Memory B cell (primary cell): ENCODE measurements around the gene NRIP2.

ENCODE experiments used
- ATAC-seq: fragments of 150-1000 bp; cut with Tn5 transposase; 2 replicates; pipeline ENCODE4 v1.10.0; 2021; ENCODE audit warnings: low read depth, mild to moderate bottlenecking, moderate library complexity
- DNase-seq, 2 donors: peaks; one replicate each; pipeline ENCODE4 v3.0.0; 2022; ENCODE audit warnings: low spot score in 2 of 2
- H3K27ac Mint-ChIP-seq: one replicate; pipeline ENCODE4 v1.8.0; 2022; ENCODE audit warnings: mild to moderate bottlenecking, moderate library complexity, mixed read lengths
- H3K27me3 Mint-ChIP-seq: one replicate; pipeline ENCODE4 v1.8.0; 2022; ENCODE audit warnings: mixed read lengths
- H3K36me3 Mint-ChIP-seq: one replicate; pipeline ENCODE4 v1.8.0; 2022; ENCODE audit warnings: mild to moderate bottlenecking, mixed read lengths
- H3K4me1 Mint-ChIP-seq: one replicate; pipeline ENCODE4 v1.8.0; 2022; ENCODE audit warnings: mixed read lengths
- H3K4me3 Mint-ChIP-seq: one replicate; pipeline ENCODE4 v1.8.0; 2022; ENCODE audit warnings: mild to moderate bottlenecking, moderate library complexity, mixed read lengths
- H3K9me3 Mint-ChIP-seq: one replicate; pipeline ENCODE4 v1.8.0; 2022; ENCODE audit warnings: mixed read lengths

Gene NRIP2

DNA sequence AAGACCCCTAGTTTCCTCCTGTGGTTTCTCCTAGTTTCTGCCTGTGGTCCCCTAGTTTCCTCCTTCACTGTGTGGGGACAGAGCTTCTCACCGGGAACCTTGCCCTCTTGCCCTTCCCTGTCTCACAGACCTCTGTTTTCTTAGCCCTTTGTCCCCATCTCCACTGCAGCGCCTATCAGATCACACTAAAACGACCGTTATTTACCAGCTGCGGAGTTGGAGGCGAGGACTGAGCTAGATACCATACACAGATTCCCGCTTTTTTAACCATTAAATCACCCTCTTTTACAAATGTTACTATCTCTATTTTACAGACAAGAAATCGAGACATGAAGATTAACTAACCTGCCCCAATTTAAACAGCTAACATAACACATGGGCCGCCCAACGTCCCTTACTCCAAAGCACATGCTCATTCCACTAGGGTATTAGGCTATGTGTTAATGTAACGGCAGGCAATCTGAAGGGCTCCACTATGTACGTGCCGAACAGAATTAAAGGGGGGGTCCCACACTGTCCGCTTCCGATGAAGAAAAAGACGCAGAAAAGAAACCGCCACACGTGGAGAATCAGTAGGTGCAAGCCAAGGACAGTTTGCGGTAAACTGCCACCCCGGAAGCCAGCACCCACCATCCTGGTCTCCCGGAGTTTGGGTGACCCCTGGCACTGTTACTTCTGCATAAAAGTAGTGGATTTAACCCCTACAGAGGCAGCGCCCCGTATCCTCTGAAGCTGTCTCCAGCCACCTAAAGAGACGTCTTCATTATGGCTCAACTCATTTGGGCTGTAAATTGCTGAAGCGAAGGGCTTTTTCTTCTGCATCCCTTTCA is 41.9 kb downstream of the NRIP2 start:
- Mint-ChIP-seq H3K9me3 (no peaks in the 10 kb centered on the region), H3K4me3 (peak overlapping the region; percentile 88), H3K27me3 (no peaks in the 10 kb centered on the region), H3K36me3 (no peaks in the 10 kb centered on the region), H3K4me1 (peaks cover 18% of the 10 kb centered on the region), H3K27ac (no peak overlapping the region)
- ATAC-seq (no peak), DNase-seq (no peak)

DNA sequence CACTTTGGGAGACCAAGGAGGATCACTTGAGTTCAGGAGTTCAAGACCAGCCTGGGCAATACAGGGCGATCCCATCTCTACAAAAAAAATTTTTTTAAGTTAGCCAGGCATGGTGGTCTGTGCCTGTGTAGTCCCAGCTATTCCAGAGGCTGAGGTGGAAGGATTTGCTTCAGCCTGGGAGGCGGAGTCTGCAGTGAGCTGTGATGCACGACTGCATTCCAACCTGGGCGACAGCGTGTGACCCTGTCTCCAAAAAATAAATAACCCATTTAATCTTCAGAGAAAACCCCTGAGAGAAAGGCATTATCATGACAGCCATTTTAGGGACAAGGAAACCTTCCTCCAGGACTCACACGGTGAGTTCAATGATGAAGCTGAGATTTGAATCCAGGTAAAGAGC is 43.7 kb downstream of the NRIP2 start:
- H3K27ac Mint-ChIP-seq: no peak overlapping the region
- peaks cover 6% of the 10 kb centered on the region for H3K4me1 Mint-ChIP-seq
- H3K4me3 Mint-ChIP-seq: no peak overlapping the region
- no peak for DNase-seq
- H3K27me3 Mint-ChIP-seq: no peaks in the 10 kb centered on the region
- H3K9me3 Mint-ChIP-seq: no peaks in the 10 kb centered on the region
- H3K36me3 Mint-ChIP-seq: no peaks in the 10 kb centered on the region
- no peak for ATAC-seq

DNA sequence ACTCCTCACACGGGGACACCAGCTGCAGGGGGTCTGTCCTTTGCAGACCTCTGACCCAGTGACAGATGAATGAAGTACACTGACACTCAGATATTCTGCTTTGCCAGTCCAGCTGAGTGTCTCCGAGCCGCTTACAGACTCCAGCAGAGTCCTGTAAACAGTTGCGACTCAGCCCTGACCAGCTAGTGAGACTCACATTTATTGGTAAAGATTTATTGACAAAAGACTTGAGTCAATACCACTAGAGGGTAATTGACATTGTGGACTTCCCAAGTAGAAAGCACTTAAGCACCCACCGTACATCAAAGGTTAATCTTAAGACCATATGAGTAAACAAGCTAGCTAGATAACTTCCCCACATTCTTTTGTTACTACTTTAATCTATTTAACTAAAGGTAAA is 49.8 kb downstream of the NRIP2 start:
- no peak overlapping the region for H3K4me3 Mint-ChIP-seq
- H3K4me1 Mint-ChIP-seq: peaks cover 11% of the 10 kb centered on the region
- no peaks in the 10 kb centered on the region for H3K9me3 Mint-ChIP-seq
- no peak overlapping the region for H3K27ac Mint-ChIP-seq
- H3K27me3 Mint-ChIP-seq: peaks cover 23% of the 10 kb centered on the region
- no peak for DNase-seq
- H3K36me3 Mint-ChIP-seq: no peaks in the 10 kb centered on the region
- ATAC-seq: no peak

DNA sequence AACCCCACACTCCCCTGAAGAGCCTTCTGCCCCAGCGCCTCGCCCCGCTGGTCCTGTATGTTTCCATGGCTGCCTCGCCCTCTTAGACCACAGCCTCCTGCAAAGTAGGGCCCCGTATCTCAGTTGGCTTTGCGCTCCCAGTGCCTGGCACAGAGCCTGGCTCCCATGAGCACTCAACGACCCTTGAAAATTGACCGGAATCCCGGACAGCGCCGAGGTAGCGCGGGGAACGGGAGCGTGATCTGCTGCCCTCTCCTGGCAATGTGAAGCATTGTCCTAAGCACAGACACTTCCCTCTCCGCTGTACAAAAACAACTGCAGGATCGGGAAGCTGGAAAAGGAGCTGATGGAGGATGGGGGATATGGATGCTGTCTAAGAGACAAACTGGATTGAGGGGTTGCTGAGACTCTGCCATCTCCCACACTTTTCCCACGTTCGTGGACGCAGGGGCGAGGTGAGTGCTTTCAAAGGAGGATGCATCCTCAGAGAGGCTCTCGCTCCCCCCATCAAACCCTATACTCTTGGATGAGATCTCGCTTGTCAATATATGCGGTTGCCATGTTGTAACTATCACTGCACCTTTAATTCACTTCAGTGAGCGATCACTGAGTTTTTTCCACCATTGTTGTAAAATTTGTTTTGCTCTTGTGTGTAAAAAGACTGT is 50.8 kb downstream of the NRIP2 start:
- Mint-ChIP-seq H3K27me3 (peaks cover 23% of the 10 kb centered on the region), H3K27ac (no peak overlapping the region), H3K4me1 (peaks cover 11% of the 10 kb centered on the region), H3K4me3 (peak overlapping the region; percentile 87), H3K9me3 (no peaks in the 10 kb centered on the region), H3K36me3 (no peaks in the 10 kb centered on the region)
- peak; percentile 45 to 49 for DNase-seq
- peak; percentile 78 for ATAC-seq

DNA sequence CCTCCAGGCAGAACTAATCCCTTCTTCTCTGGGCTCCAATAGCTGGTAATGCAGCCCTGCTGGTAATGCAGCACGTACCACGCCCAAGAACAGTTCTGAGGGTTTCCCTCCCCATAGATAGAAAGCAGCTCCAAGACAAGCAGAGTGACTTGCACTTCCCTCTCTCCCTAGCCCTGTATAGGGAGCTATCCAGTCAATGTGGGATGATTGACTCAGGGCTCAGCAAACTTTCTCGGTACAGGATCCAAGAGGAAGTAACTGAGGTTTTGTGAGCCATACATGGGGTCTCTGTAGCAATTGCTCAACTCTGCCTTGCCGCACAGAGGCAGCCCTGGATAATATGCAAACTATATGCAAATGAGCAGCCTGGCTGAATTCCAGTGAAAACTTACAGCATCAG is 55.6 kb downstream of the NRIP2 start:
- Mint-ChIP-seq H3K9me3 (no peaks in the 10 kb centered on the region), H3K4me3 (no peak overlapping the region), H3K27me3 (peaks cover 21% of the 10 kb centered on the region), H3K27ac (no peak overlapping the region), H3K36me3 (no peaks in the 10 kb centered on the region), H3K4me1 (peaks cover 11% of the 10 kb centered on the region)
- ATAC-seq (no peak), DNase-seq (no peak)

DNA sequence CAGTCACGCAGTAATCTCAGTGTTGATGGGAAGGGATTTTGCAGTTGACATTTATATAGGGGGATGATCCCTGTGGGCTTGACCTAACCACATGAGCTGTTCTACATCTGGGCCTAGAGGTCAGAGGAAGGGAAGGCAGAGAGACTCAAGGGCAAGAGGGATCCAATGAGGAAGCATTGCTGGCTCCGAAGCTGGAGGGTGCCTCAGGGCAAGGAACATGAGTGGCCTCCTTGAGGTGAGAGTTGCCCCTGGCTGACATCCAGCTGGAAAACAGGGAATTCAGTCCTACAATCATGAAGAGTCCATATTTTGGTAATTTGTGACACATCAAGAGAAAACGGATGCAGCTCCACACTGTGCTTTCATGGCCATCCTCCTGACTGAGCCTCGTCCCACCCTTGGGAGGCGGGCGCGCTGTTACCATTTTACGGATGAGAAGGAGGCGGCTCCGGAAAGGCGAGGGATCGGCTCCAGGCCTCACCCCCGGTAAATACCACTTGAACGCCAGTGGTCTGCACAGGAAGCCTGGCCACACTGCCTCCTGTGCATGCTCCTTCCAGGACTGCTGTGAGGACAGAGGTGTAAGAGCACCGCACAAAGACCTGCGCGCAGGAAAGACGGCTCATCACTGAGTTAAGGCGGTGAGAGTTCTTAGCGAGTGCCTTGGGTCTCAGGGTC is 58.6 kb downstream of the NRIP2 start:
- H3K27me3 Mint-ChIP-seq: peaks cover 4% of the 10 kb centered on the region
- no peak overlapping the region for H3K4me3 Mint-ChIP-seq

DNA sequence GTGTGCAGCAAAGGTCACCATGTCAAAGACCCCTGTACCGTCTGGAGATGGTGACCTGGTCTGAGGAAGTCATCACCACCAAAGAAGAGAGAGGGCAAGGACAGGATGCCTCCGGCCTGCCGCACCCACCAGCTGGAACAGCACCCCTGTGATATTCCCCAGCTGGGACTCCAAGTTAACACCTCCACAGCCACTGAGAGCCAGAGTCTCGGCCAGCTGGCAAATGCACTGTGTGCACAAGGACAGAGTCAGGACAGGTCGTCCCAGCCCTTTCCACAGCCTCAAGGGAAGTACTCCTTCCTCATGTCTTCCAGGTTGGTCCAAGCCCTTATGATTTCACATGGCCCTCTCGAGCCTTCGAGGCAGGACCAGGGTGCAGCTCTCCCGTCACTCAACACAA is 59.4 kb downstream of the NRIP2 start:
- Mint-ChIP-seq H3K27me3 (peaks cover 4% of the 10 kb centered on the region), H3K4me1 (peaks cover 3% of the 10 kb centered on the region), H3K27ac (no peak overlapping the region), H3K36me3 (peaks cover 3% of the 10 kb centered on the region), H3K9me3 (peaks cover 3% of the 10 kb centered on the region), H3K4me3 (no peak overlapping the region)
- DNase-seq: no peak
- no peak for ATAC-seq

More for the DNA sequence above, 58.6 kb downstream of the NRIP2 start:
- DNase-seq (no peak), ATAC-seq (no peak)
- Mint-ChIP-seq H3K4me1 (peaks cover 3% of the 10 kb centered on the region), H3K36me3 (no peaks in the 10 kb centered on the region), H3K9me3 (no peaks in the 10 kb centered on the region), H3K27ac (no peak overlapping the region)
